Skin epidermis (tissue), 12 donors: ENCODE measurements around the gene FURIN.
"Not testable (repeated sequence)": the region's sequence is repeated elsewhere in the genome, so short reads cannot be mapped to it uniquely, and the experiment has no call there.

ENCODE experiments used
- H3K27ac ChIP-seq, 21 experiments: fragments of 200-600 bp; sonication (generic) in 11 of 21; one replicate each; pipeline ENCODE4 v1.5.0; 2020; ENCODE audit warnings: mild to moderate bottlenecking in 3 of 21, inconsistent platforms in 2 of 21, moderate library complexity in 2 of 21
- H3K4me3 ChIP-seq, 7 experiments: fragments of 200-600 bp; sonication (generic) in 2 of 7; one replicate each; pipeline ENCODE4 v1.5.0; 2020; ENCODE audit warnings: inconsistent platforms in 2 of 7, mild to moderate bottlenecking in 2 of 7, moderate library complexity in 1 of 7

The FURIN gene

DNA sequence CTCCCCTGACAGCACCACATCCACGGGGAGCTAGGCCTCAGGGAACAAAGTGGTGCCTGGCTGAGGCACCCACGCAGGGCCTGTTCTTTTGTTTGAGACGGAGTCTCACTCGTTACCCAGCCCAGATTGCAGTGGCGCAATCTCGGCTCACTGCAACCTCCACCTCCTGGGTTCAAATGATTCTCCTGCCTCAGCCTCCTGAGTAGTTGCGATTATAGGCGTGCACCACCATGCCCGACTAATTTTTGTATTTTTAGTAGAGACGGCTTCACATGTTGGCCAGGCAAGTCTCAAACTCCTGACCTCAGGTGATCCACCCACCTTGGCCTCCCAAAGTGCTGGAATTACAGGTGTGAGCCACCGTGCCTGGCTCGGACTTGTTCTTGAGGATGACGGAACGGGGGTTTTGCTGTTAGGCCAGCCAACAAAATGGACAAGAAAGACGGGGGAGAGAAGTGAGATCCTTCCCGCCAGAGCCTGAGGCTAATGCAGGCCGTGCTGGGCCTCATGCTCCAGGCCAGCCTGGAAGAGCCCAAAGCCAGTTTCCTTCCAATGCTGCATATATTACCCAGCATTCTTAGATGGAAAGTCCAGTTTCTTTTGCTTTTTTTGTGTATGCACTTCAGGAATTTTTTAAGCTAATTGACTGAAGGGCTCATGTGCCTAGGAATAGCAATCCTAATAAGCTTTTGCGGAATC is 28.1 kb upstream of the FURIN start:
- Histone ChIP-seq H3K4me3 (peak overlapping the region in 2 of 7 experiments; percentile 24 to 26), H3K27ac (peak overlapping the region; percentile 48 to 90 (median 78))

DNA sequence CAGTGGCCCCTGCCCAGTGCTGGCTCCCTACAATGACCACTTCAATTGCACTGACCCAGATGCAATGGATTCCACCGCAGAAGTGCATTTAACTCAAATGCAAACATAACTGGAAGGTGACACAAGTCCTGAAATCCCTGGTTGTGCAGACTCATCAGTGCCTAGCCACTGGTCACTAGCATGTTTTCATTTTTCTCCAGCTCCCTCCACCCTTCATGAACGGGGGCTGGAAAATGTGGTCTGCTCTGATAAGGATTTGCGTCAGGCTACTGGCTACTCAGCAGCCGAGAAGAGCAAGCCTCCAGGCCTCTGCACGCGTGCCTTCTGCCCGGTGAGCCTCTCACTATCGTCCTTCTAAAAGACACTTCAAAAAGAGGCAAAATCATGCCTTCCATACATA is 27.4 kb upstream of the FURIN start:
- H3K27ac ChIP-seq, result no peak overlapping the region
- H3K4me3 ChIP-seq, result no peak overlapping the region

DNA sequence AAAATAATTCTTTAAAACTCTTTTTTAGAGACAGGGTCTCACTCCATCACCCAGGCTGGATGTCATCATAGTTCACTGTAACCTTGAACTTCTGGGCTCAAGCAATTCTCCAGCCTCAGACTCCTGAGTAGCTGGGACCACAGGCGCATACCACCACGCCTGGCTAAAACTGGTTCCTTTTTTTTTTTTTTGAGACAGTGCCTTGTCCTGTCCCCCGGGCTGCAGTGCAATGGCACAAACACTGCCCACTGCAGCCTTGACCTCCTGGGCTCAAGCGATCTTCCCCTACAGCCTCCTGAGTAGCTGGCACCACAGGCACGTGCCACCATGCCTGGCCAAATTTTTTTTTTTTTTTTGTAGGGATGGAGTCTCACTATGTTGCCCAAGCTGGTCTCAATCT is 23.7 kb upstream of the FURIN start:
- no peak overlapping the region for H3K4me3 ChIP-seq
- H3K27ac ChIP-seq, result peak overlapping the region in 12 of 21 experiments; percentile 4 to 76 (median 40)

DNA sequence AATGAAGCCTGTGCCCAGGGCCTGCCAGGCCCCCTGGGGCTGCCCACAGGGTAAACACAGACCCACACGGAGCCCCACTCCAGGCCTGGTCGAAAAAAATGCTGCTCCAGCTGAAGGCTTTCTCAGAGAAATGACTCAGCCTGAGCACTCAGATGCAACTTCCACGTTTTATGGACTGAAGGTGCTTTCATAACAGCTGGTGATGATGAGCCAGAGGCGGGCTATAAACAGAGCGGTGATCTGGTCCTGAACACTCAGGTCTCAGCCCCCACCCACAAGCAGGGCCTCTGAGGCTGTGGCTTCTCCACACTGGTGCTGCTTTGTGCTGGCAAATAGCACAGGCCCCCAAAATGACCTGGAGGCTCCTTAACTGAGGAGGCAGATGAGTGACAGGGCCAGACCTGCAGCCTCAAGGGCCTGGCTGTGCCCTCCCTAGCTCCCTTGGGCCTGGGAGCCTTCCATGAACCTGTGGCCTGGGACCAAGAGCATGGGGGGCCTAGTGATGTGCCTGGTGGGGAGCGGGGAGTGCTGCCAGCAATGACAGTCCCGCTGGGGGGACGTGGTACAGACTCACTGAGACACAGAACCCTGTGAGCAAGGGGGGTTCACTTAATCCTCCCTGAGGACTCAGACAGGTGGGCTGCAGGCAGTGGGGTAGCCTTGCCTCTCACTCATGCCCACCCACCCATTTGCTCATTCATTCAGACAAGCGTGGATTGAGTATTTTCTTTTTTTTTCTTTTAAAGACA is 23.0 kb upstream of the FURIN start:
- H3K27ac ChIP-seq, result peak overlapping the region in 13 of 21 experiments; percentile 4 to 76 (median 39)
- H3K4me3 ChIP-seq, result no peak overlapping the region

DNA sequence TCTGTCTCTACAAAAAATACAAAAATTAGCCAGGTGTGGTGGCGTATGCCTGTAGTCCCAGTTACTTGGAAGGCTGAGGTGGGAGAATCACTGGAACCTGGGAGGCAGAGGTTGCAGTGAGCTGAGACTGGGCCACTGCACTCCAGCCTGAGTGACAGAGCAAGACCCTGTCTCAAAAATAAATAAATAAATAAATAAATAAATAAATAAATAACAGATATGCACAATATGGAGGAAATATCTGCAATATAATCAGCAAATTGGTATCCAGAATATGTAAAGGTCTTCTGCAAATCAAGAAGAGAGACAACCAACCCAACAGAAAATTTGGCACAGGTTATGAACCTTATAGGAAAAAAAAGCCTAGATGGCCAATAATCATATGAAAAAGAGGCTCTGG is 19.0 kb upstream of the FURIN start:
- H3K27ac ChIP-seq, H3K4me3 ChIP-seq: not testable (repeated sequence)

DNA sequence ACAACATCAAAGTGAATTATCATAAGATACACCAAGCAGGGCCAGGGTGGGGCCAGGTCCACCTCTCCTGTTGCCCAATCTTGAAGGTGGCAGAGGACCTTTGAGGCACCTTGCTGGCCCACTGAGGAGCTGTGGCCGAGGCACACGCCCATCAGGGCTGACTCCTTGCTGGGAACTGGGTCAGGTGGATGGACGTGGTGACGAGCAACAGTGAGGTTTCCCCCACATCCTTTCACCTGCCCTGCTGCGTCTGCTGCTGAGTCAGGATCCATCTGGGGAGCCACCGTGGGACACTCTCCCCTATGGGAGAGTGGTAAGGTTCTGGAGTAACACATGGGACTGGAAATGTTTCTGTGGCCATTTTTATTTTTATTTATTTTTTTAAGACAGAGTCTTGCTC is 17.3 kb upstream of the FURIN start:
- Histone ChIP-seq H3K4me3 (no peak overlapping the region), H3K27ac (no peak overlapping the region)

DNA sequence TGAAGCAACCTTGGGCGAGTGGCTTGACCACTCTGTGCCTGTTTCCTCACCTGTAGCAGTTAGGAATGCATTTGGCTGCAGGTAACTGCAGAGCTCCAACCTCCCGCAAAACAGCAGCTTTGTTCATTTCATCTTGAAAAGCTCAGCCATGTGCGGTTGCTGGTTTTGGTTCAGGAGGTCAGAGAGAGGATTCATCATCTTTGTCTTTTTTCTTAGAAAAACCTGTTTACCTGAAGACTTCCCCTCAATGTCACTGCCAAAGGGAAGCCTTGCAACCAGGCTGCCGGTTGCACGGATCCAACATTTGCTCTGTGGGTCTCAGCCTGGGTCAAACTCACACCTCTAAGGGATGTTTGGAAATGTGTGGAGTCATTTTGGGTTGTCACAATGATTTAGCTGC is 16.4 kb upstream of the FURIN start:
- Histone ChIP-seq H3K27ac (no peak overlapping the region), H3K4me3 (no peak overlapping the region)

DNA sequence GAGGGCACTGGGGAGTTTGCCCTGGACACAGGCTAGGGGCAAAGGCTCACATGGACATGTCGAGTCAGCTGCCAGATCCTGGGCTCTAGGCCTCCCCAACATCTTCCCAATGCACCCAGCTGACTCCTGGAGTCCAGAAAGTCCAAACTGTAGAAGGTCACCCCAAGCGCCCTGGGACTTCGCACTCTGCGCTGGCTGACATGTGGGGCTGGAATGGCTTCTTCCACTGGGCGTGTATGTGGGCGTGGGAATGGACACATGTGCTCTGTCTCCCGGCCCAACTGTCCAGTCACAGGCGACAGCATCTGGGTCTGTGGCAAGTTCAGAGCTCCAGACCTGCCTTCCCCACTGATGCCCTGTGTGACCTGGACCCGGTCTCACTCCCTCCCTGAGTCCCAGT is 13.2 kb upstream of the FURIN start:
- Histone ChIP-seq H3K4me3 (no peak overlapping the region), H3K27ac (peak overlapping the region in 1 of 21 experiments; percentile 14)

DNA sequence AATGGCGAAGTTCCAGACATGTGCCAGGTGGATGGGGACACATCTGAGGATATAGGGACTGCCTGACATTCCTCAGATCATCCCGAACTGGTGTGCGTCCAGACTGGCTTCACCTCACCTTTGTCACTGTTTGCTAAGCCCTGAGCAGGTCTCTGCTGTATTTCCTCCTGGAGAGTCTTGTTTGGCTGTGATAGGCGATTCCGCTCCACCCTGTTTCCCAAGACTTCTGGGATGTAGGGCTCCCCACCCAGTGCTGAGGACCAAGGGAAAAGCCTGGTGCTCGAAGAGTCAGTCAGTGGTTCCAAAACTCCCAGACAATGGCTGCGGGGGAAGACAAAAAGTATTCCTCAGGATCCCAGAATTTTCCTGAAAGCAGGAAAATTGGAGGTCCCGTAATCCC is 11.1 kb upstream of the FURIN start:
- H3K4me3 ChIP-seq, result no peak overlapping the region
- H3K27ac ChIP-seq, result peak overlapping the region in 4 of 21 experiments; percentile 6 to 31 (median 14)

DNA sequence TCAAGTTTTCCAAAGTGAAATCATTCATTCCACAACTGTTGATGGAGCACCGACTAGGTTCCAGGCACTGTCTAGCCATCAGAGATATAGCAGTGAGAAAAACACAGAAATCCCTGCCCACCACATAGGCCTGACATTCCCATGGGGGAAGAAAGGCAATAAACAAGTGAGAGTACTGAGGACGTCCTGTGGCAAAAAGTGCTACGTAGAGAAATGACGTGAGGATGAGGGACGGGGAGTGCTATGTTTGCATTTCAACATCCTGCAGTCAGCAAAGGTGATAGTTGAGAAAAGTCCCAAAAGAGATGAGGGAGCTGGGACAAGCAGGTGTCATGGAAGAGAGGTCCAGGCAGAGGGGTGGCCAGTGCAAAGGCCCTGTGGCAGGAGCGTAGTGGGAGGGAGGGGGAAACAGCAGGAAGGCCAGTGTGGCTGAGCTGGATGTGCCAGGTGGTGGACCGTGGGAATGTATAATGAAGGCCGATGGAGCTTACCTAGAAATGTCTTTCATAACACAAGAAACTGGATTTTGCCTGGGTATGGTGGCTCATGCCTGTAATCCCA is 10.4 kb upstream of the FURIN start:
- peak overlapping the region in 1 of 21 experiments; percentile 14 for H3K27ac ChIP-seq
- H3K4me3 ChIP-seq, result no peak overlapping the region

DNA sequence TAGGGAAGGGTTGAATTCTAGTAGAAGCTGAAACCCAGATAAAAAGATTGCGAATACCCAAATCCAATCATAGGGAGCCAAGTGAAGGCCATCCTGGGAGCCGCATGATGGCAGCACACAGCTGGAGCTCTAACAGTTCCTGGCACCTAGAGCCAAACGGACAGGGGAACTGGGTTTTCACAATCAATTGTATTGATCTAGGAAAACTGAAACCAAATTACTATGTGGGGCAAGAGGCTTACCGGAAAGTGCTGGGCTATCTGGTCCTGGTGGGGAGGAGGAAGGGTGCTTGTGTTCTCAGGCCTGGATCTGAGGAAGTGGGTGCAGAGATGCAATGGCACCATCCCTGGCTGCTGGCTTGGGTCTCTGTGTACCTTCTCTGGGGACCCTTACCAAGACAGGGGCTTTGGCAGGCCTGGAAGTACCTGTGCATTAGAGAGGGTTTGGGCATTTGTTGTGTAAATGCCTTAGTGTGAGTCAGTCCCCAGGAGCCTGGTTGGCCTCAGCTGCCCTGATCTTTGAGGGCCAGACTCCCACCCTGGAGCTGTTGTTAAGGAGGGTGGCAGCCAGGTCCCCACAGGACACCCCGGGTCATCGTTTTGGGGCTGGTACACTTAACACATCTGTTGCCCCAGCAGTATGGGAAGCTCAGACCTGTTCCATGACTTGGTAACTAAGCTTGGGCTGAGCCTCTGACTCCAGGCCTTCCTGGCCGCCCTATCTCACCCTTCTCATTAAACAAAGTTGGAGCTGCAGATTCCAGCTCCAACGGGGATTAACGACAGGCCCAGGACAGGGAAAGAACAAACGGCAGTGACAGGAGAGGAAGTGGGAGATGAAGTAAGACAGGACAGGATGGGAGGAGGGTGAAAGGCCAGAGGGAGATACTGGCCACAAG is 8.9 kb upstream of the FURIN start:
- Histone ChIP-seq H3K4me3 (no peak overlapping the region), H3K27ac (peak overlapping the region in 2 of 21 experiments; percentile 2 to 27)

DNA sequence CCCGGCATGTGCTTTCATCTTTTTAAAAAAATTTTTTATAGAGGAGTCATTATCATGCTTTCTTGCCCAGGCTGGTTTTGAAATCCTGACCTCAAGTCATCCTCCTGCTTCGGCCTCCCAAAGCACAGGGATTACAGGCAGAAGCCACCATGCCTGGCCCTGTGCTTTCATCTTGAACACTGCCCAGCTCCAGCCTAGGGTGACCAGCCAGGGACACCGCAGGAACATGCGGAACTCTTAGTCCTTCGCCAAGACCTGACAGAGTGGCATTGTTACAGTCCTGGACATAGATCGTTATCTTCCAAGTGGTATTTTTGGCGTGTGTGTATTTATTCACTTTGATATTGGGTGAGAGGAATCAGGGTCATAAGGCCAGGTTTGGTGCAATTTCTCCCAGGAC is 7.9 kb upstream of the FURIN start:
- no peak overlapping the region for H3K27ac ChIP-seq
- no peak overlapping the region for H3K4me3 ChIP-seq

DNA sequence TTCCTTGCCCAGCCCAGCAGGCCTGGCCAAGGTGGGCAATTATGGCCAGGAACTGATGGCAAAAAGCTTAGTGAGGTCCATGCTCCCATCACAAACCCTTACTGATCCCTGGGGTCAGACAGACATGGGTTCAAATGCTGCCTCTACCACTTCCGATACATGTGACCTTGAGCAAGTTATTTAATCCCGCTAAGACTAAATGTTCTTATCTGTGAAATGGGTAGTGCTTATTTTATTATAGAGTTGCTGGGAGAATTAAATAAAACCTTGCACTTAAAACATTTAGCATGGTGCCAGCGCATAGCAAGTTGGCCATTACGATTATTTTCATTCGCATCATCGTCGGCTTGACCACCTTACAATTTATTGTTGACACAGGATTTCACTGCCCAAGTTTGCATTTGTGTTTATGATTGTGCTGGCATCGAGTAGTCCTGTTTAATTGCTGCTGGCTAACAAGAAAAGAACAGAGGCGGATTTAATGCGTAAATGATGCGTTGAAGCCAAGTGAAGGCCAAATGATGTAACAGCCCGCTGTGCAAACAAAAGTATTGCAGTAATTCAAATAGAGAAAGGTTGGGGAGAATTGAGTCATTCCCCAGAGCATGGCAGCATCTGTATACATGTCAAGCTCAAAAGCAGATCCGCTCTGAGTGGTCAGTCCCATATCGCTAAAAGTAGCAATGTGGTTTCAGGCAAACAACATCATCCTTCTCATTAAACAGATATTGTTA is 7.3 kb upstream of the FURIN start:
- no peak overlapping the region for H3K27ac ChIP-seq
- H3K4me3 ChIP-seq, result no peak overlapping the region

DNA sequence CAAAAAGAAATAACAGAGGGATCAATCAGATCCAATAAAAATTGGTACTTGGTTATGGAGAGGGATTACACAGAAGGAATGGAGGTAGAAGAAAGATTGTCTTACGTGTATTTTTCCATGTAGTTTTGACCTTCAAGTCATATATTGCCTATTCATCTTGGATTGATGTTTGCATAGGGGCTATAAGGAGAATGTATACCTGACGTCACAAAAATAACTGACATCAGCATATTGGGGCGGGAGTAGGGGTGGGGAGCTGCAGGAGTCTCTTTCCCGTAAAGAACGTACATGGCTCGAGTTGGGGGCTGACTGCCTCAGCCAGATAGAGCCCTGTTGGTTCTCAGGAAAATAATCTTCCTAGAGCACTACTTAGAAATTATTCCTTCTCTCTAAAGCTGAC is 5.9 kb upstream of the FURIN start:
- Histone ChIP-seq H3K4me3 (no peak overlapping the region), H3K27ac (peak overlapping the region in 4 of 21 experiments; percentile 12 to 29 (median 21))

DNA sequence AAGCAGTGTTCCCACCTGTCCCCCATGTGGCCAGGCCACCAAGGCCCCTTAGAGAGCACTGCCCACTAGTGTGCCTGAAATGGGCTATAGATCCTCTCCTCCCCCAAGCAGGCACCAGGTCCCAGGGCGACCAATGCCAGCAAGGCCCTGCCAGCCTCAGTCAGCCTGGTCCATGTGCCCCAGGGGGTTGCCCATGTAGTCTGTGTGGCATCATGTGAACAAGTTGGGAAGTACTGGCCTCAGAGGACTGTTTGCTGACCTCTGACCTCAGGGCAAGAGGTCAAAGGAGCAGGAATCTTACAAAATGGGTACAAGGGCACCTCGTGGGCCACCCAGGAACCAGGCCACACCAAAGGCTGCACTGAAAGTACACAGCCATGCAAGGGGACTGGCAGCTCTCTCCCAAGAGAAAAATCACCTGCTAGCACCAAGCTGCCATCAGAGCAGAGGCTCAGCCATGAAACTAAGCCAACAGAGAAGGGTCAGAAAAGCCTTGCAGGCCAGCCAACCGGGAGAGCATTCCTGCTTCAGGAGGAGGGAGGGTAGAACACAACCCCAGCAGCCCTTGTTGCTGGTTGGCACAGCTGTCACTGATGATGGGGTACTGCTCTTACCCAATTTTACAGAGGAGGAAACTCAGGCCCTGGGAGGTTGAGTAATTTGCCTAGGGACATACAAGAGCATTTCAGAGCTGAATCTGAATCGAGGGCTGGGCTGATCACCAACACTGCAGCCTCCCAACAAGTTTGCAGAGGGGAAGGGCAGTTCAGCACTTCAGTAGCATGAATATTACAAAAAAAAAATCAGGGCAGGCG is 5.2 kb upstream of the FURIN start:
- Histone ChIP-seq H3K4me3 (no peak overlapping the region), H3K27ac (peak overlapping the region in 9 of 21 experiments; percentile 9 to 53 (median 23))

DNA sequence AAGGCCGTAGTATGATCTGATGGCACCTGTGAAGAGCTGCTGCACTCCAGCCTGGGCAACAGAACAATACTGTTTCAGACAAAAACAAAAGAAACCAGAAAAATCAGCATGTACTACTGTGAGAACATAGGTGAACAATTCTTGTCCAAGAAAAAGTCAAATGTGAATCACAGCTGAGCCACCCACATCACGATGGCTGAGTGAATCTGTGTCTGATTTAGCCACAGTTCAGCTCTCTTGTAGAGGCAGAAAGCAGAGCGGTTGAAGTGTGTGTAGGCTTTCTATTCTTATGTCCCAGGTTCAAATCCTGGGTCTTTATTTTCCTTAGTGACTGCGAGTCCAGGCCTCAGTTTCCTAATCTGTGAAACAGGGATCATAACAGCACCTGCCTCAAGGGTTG is 4.4 kb upstream of the FURIN start:
- Histone ChIP-seq H3K4me3 (no peak overlapping the region), H3K27ac (peak overlapping the region in 6 of 21 experiments; percentile 2 to 53 (median 20))

DNA sequence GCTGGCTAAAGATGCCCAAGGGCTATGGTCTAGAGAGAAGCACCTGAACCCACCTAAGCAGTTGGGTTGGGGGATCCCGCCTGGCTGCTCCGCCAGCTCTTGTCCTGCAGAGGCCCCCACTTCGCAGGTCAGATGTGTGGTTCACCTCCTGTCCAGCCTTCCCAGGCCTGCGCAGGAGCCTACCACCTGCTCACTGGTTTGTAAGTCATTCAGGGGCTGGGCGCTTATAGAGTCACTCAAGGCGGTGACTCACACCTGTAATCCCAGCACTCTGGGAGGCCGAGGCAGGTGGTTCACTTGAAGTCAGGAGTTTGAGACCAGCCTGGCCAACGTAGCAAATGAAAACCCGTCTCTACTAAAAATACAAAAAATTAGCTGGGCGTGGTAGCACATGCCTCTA is 3.9 kb upstream of the FURIN start:
- no peak overlapping the region for H3K4me3 ChIP-seq
- peak overlapping the region in 4 of 21 experiments; percentile 2 to 53 (median 14) for H3K27ac ChIP-seq

DNA sequence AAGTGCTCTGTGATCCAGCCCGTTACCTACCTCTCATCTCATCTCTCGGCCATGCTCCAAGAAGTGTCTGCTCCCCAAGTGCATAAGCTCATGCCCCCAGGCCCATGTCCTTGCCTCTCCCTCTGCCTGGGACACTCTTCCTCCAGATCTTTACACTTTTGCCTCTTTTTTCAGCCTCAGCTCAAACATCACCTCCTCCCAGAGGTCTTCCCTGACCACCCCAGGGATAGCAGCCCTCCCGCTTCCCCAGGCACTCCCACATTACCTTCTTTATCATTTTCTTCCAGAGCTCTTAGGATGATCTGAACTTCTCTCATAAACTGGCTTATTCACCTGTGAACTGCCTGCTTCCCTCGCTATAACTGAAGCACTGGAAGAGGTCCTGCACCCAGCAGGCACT is 2.7 kb upstream of the FURIN start:
- Histone ChIP-seq H3K4me3 (no peak overlapping the region), H3K27ac (no peak overlapping the region)
